ENCODE data around the gene ZCCHC7. TPM values are rescaled to one million over a fixed set of nuclear protein-coding genes. Genes with fewer than 3 reads are reported as not detected.

The ZCCHC7 gene
- total and polyA plus RNA-seq, 2 experiments from 2014 or later = 29.8 to 38.8 TPM

DNA sequence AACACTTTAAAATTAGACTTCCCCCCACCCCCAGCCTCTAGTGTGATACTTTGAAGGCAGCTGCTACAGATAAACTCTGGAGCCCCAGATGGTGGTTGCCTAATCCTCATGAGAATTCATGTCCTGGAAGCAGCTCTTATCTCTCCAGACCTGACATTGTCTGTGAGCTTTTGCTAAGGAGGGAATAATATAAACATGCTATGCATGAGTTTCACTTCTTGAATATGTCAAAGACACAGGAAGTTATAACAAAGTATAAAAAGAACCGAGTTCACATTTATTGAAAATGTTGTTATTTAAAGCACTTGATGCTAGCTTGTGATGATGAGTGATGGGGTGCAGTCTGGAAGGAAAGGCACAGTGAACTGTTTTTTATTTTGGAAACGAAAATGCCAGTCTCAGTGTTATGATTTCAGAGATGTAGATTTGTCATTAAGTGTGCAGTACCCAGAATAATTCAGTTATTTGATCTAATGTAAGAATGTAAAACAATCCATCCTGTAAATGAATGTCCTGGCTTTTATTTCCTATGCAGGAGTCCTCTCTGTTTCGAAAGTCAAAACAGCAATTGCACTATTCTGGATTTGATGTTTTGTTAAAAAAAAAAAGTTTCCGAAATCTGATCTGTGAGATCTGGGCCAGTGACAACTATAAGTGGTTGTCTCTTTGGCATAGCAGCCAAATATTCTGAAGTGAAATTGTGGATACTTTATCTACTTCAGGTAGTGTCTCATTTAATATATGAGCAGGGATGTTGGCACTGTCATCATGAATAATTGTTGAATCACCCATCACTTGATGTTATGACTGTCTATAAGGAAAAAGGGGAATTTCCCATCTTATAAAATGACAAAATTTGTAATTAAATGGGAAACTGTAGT is 77.0 kb downstream of the ZCCHC7 start (continued):
- TF ChIP-seq, protein P1, sequence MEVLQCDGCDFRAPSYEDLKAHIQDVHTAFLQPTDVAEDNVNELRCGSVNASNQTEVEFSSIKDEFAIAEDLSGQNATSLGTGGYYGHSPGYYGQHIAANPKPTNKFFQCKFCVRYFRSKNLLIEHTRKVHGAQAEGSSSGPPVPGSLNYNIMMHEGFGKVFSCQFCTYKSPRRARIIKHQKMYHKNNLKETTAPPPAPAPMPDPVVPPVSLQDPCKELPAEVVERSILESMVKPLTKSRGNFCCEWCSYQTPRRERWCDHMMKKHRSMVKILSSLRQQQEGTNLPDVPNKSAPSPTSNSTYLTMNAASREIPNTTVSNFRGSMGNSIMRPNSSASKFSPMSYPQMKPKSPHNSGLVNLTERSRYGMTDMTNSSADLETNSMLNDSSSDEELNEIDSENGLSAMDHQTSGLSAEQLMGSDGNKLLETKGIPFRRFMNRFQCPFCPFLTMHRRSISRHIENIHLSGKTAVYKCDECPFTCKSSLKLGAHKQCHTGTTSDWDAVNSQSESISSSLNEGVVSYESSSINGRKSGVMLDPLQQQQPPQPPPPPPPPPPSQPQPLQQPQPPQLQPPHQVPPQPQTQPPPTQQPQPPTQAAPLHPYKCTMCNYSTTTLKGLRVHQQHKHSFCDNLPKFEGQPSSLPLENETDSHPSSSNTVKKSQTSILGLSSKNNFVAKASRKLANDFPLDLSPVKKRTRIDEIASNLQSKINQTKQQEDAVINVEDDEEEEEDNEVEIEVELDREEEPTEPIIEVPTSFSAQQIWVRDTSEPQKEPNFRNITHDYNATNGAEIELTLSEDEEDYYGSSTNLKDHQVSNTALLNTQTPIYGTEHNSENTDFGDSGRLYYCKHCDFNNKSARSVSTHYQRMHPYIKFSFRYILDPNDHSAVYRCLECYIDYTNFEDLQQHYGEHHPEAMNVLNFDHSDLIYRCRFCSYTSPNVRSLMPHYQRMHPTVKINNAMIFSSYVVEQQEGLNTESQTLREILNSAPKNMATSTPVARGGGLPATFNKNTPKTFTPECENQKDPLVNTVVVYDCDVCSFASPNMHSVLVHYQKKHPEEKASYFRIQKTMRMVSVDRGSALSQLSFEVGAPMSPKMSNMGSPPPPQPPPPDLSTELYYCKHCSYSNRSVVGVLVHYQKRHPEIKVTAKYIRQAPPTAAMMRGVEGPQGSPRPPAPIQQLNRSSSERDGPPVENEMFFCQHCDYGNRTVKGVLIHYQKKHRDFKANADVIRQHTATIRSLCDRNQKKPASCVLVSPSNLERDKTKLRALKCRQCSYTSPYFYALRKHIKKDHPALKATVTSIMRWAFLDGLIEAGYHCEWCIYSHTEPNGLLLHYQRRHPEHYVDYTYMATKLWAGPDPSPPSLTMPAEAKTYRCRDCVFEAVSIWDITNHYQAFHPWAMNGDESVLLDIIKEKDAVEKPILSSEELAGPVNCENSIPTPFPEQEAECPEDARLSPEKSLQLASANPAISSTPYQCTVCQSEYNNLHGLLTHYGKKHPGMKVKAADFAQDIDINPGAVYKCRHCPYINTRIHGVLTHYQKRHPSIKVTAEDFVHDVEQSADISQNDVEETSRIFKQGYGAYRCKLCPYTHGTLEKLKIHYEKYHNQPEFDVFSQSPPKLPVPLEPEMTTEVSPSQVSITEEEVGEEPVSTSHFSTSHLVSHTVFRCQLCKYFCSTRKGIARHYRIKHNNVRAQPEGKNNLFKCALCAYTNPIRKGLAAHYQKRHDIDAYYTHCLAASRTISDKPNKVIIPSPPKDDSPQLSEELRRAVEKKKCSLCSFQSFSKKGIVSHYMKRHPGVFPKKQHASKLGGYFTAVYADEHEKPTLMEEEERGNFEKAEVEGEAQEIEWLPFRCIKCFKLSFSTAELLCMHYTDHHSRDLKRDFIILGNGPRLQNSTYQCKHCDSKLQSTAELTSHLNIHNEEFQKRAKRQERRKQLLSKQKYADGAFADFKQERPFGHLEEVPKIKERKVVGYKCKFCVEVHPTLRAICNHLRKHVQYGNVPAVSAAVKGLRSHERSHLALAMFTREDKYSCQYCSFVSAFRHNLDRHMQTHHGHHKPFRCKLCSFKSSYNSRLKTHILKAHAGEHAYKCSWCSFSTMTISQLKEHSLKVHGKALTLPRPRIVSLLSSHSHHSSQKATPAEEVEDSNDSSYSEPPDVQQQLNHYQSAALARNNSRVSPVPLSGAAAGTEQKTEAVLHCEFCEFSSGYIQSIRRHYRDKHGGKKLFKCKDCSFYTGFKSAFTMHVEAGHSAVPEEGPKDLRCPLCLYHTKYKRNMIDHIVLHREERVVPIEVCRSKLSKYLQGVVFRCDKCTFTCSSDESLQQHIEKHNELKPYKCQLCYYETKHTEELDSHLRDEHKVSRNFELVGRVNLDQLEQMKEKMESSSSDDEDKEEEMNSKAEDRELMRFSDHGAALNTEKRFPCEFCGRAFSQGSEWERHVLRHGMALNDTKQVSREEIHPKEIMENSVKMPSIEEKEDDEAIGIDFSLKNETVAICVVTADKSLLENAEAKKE (CRISPR knock-in tag; IDR thresholded peaks at IDR 0.05) = no peak
- TF ChIP-seq, protein P2, sequence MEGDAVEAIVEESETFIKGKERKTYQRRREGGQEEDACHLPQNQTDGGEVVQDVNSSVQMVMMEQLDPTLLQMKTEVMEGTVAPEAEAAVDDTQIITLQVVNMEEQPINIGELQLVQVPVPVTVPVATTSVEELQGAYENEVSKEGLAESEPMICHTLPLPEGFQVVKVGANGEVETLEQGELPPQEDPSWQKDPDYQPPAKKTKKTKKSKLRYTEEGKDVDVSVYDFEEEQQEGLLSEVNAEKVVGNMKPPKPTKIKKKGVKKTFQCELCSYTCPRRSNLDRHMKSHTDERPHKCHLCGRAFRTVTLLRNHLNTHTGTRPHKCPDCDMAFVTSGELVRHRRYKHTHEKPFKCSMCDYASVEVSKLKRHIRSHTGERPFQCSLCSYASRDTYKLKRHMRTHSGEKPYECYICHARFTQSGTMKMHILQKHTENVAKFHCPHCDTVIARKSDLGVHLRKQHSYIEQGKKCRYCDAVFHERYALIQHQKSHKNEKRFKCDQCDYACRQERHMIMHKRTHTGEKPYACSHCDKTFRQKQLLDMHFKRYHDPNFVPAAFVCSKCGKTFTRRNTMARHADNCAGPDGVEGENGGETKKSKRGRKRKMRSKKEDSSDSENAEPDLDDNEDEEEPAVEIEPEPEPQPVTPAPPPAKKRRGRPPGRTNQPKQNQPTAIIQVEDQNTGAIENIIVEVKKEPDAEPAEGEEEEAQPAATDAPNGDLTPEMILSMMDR (conservative IDR thresholded peaks at IDR 0.05; ENCODE audit: low read depth in 2 of 2) = no peak

DNA sequence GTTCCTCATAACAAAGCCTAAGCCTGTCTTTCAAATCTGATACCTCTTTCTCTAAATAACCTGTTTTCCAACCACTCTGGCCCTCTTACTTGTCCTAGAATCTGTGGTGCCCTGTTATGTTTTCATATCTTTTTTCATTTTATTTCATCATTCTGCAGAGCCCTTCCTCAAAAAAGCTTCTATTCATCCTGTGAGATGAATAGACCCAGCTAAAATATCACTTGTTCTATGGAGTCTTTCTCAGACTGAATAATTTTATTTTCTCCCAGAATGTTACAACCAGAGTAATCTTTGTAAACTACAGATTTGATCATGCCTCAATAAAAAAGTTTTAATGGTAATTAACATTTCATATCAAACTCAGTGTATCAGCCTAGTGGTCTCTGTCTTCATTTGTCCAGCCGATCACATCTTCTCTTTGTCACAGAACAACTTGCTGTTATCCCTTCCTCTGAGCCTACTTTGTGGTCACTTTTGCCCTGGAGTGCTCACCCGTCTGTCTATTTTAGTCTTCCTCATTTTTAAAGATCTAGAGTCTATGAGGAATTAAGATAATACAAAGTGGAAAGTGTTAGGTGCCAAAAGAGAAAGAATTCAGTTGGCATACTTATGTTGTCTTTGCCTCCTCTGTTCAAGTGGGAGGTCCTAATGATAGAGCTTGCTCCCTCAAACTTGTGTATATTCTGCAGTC is 77.8 kb downstream of the ZCCHC7 start:
- Histone ChIP-seq H3K4me3 (no peak overlapping the region), H3K27me3 (ENCODE audit: insufficient read depth) (no peaks in the 10 kb centered on the region), H3K79me2 (replicated peaks; ENCODE audit: insufficient read depth) (peaks cover 12% of the 10 kb centered on the region), H3K4me2 (no peak overlapping the region), H4K20me1 (replicated peaks; ENCODE audit: insufficient read depth) (no peaks in the 10 kb centered on the region), H3K9me2 (ENCODE audit: insufficient read depth) (no peaks in the 10 kb centered on the region), H3K27ac (ENCODE audit: low read depth) (no peak overlapping the region), H3K4me1 (ENCODE audit: insufficient read depth) (peaks cover 69% of the 10 kb centered on the region), H3F3A (replicated peaks; ENCODE audit: low read depth) (no peaks in the 10 kb centered on the region), H3K36me3 (ENCODE audit: insufficient read depth) (no peaks in the 10 kb centered on the region), H2AFZ (no peak overlapping the region)
- no peak for ATAC-seq
- Mint-ChIP-seq H3K36me3 (ENCODE audit: low read depth) (peaks cover under 1% of the 10 kb centered on the region), H3K27me3 (ENCODE audit: insufficient read depth, low read depth, poor library complexity) (peaks cover 9% of the 10 kb centered on the region), H3K4me3 (no peak overlapping the region), H3K9me3 (peaks cover under 1% of the 10 kb centered on the region; the same call in 2 of the 3 replicates), H3K27ac (no peak overlapping the region), H3K4me1 (peaks cover 63% of the 10 kb centered on the region)
- no peak for DNase-seq (ENCODE audit: low spot score)
- no peak for TF ChIP-seq EZH2 (IDR thresholded peaks at IDR 0.05; ENCODE audit: low read depth, unreplicated experiment)
- TF ChIP-seq NANOG (IDR thresholded peaks at IDR 0.05; ENCODE audit: borderline replicate concordance) = no peak
- no peak for TF ChIP-seq JUNB (IDR thresholded peaks at IDR 0.05; ENCODE audit: unreplicated experiment)
